Measurements from ENCODE around the gene LCAT. TPM values are rescaled to one million over a fixed set of nuclear protein-coding genes. Genes with fewer than 3 reads are reported as not detected.
"Not testable (repeated sequence)": the region's sequence is repeated elsewhere in the genome, so short reads cannot be mapped to it uniquely, and the experiment has no call there.

LCAT gene
- total and polyA plus RNA-seq, 4 donors, result 45.7 to 201 (median 113) TPM

DNA sequence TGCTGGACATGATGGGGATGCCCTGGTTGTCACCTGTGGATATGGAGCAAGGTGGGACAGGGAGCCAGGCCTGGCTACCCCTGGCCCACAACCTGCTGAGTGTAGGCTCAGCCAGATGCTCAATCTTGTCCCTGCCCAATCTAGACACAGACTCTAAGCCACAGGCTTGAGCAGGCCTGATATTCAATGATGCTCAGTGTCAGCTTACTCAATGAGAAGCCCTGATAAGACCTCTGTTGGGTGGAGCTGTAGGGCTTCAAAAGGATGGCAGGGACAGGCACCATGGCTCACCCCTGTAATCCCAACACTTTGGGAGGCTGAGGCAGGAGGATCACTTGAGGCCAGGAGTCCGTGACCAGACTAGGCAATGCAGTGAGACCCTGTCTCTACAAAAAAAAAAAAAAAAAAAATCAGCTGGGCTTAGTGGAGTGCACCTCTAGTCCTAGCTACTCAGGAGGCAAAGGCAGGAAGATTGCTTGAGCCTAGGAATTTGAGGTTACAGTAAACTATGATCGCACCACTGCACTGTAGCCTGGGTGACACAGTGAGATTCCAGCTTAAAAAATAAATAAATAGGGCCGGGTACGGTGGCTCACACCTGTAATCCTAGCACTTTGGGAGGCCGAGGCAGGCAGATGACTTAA lies 3.4 kb downstream of the LCAT start:
- no peaks in the 10 kb centered on the region for H3K9me3 ChIP-seq (ENCODE audit: control insufficient read depth in 4 of 4, low read length in 3 of 4)
- no peak for DNase-seq (ENCODE audit: low spot score)
- TF ChIP-seq, protein P1, sequence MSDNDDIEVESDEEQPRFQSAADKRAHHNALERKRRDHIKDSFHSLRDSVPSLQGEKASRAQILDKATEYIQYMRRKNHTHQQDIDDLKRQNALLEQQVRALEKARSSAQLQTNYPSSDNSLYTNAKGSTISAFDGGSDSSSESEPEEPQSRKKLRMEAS (IDR thresholded peaks at IDR 0.05), result no peak
- TF ChIP-seq HNF4A (conservative IDR thresholded peaks at IDR 0.05) (no peak), ZBTB33 (IDR thresholded peaks at IDR 0.05) (no peak), TAF1 (conservative IDR thresholded peaks at IDR 0.05) (no peak), ATF3 (IDR thresholded peaks at IDR 0.05) (no peak), EGR1 (IDR thresholded peaks at IDR 0.05; ENCODE audit: low read depth in 2 of 2) (no peak), FOXA2 (IDR thresholded peaks at IDR 0.05) (no peak), JUND (IDR thresholded peaks at IDR 0.05) (no peak)
- TF ChIP-seq, protein P2, sequence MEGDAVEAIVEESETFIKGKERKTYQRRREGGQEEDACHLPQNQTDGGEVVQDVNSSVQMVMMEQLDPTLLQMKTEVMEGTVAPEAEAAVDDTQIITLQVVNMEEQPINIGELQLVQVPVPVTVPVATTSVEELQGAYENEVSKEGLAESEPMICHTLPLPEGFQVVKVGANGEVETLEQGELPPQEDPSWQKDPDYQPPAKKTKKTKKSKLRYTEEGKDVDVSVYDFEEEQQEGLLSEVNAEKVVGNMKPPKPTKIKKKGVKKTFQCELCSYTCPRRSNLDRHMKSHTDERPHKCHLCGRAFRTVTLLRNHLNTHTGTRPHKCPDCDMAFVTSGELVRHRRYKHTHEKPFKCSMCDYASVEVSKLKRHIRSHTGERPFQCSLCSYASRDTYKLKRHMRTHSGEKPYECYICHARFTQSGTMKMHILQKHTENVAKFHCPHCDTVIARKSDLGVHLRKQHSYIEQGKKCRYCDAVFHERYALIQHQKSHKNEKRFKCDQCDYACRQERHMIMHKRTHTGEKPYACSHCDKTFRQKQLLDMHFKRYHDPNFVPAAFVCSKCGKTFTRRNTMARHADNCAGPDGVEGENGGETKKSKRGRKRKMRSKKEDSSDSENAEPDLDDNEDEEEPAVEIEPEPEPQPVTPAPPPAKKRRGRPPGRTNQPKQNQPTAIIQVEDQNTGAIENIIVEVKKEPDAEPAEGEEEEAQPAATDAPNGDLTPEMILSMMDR (IDR thresholded peaks at IDR 0.05; ENCODE audit: low read depth, low read length, missing input control), result no peak
- no peaks in the 10 kb centered on the region for H3K27me3 ChIP-seq (ENCODE audit: control insufficient read depth in 4 of 4, insufficient read depth in 4 of 4, low read length in 3 of 4)
- 96% methylated on average over 5 of the region's 5 CpGs for WGBS
- H3K4me3 ChIP-seq (ENCODE audit: low read depth in 1 of 3, low read length in 3 of 3), result no peak overlapping the region
- peaks cover 7 to 10% (median 9%) of the 10 kb centered on the region in 4 donors for H3K36me3 ChIP-seq (ENCODE audit: control insufficient read depth in 4 of 4, insufficient read depth in 3 of 4, low read depth in 1 of 4, low read length in 3 of 4)
- no peak overlapping the region for H3K9ac ChIP-seq (ENCODE audit: low read depth in 1 of 2, low read length in 2 of 2)
- no peak overlapping the region for H3K27ac ChIP-seq (ENCODE audit: low read depth in 1 of 2, low read length in 2 of 2)
- peaks cover 14 to 64% (median 44%) of the 10 kb centered on the region in 4 donors for H3K4me1 ChIP-seq (ENCODE audit: control insufficient read depth in 4 of 4, insufficient read depth in 4 of 4, low read length in 3 of 4)

DNA sequence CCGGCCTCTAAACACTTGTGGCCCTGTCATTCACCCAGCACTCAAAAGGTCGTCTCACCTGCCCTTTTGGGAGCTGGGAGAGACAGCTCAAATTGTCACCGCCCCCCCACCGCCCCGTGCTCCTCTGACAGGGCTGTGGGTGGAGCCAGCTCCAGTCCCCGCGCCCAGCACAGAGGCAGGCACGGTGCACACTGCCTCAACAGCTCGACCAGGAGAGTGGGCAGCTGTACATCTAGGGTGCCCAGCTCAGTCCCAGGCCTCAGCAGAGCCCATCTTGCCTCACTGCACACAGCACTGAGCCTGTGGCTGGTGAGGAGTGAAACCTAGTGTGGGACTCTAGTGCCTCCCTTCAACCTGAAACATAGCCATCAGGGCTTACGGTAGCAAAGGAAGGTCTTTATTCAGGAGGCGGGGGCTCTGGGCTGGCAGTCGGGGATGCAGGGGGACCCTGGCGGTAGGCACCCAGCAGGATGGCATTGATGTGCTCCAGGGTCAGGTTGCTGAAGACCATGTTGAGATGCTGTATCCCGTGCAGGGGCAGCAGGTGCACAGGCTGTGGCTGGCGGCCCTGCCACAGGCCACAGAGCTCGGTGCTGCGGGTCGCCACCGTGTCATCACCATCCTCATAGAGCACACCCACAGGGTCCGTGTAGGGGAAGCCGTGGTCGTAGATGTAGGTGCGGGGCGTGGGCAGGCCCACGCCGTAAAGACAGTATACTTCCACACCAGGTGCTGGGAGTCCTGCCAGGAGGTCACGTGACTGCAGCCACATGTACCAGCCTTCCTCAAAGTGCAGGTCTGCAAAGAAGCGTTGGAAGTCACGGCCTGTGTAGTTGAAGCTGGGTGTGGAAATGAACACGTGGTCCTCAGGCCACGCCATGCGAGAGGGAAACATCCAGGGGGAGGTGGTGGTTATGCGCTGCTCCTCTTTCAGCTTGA lies 4.1 kb downstream of the LCAT start:
- no peak for TF ChIP-seq RAD21 (IDR thresholded peaks at IDR 0.05)
- TF ChIP-seq SP1 (IDR thresholded peaks at IDR 0.05), result no peak
- TF ChIP-seq, protein P2 (IDR thresholded peaks at IDR 0.05; ENCODE audit: low read depth, low read length, missing input control), result no peak
- TF ChIP-seq, protein P1 (IDR thresholded peaks at IDR 0.05), result no peak
- TF ChIP-seq NR2F2 (IDR thresholded peaks at IDR 0.05), result no peak
- no peak for TF ChIP-seq YY1 (IDR thresholded peaks at IDR 0.05)
- TF ChIP-seq EGR1 (IDR thresholded peaks at IDR 0.05; ENCODE audit: low read depth in 2 of 2), result no peak
- no peak for TF ChIP-seq RXRA (IDR thresholded peaks at IDR 0.05)
- TF ChIP-seq, protein P3, sequence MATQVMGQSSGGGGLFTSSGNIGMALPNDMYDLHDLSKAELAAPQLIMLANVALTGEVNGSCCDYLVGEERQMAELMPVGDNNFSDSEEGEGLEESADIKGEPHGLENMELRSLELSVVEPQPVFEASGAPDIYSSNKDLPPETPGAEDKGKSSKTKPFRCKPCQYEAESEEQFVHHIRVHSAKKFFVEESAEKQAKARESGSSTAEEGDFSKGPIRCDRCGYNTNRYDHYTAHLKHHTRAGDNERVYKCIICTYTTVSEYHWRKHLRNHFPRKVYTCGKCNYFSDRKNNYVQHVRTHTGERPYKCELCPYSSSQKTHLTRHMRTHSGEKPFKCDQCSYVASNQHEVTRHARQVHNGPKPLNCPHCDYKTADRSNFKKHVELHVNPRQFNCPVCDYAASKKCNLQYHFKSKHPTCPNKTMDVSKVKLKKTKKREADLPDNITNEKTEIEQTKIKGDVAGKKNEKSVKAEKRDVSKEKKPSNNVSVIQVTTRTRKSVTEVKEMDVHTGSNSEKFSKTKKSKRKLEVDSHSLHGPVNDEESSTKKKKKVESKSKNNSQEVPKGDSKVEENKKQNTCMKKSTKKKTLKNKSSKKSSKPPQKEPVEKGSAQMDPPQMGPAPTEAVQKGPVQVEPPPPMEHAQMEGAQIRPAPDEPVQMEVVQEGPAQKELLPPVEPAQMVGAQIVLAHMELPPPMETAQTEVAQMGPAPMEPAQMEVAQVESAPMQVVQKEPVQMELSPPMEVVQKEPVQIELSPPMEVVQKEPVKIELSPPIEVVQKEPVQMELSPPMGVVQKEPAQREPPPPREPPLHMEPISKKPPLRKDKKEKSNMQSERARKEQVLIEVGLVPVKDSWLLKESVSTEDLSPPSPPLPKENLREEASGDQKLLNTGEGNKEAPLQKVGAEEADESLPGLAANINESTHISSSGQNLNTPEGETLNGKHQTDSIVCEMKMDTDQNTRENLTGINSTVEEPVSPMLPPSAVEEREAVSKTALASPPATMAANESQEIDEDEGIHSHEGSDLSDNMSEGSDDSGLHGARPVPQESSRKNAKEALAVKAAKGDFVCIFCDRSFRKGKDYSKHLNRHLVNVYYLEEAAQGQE (IDR thresholded peaks at IDR 0.05), result no peak
- Histone ChIP-seq H3K27ac (ENCODE audit: low read depth in 1 of 2, low read length in 2 of 2) (peak overlapping the region in 1 of 2 donors; percentile 1), H3K9ac (ENCODE audit: low read depth in 1 of 2, low read length in 2 of 2) (no peak overlapping the region), H3K36me3 (ENCODE audit: control insufficient read depth in 4 of 4, insufficient read depth in 3 of 4, low read depth in 1 of 4, low read length in 3 of 4) (peaks cover 3 to 7% (median 5%) of the 10 kb centered on the region in 4 donors), H3K27me3 (ENCODE audit: control insufficient read depth in 4 of 4, insufficient read depth in 4 of 4, low read length in 3 of 4) (no peaks in the 10 kb centered on the region), H3K9me3 (ENCODE audit: control insufficient read depth in 4 of 4, low read length in 3 of 4) (no peaks in the 10 kb centered on the region), H3K4me1 (ENCODE audit: control insufficient read depth in 4 of 4, insufficient read depth in 4 of 4, low read length in 3 of 4) (peaks cover 14 to 68% (median 50%) of the 10 kb centered on the region in 4 donors), H3K4me3 (ENCODE audit: low read depth in 1 of 3, low read length in 3 of 3) (no peak overlapping the region)
- WGBS, result 69% methylated on average over 33 of the region's 33 CpGs
- no peak for DNase-seq (ENCODE audit: low spot score)

- WGBS, result 97% methylated on average over 5 of the region's 5 CpGs
- H3K4me1 ChIP-seq (ENCODE audit: control insufficient read depth in 4 of 4, insufficient read depth in 4 of 4, low read length in 3 of 4), result peaks cover 9 to 52% (median 38%) of the 10 kb centered on the region in 4 donors
- not testable (repeated sequence) for DNase-seq (ENCODE audit: low spot score)
These were observed 6.2 kb downstream of the LCAT start for GRCh38 chr16:67937713-67938112.

More at GRCh38 chr16:67937713-67938112, 6.2 kb downstream of the LCAT start:
- H3K27ac ChIP-seq (ENCODE audit: low read depth in 1 of 2, low read length in 2 of 2); H3K4me3 ChIP-seq (ENCODE audit: low read depth in 1 of 3, low read length in 3 of 3); H3K9ac ChIP-seq (ENCODE audit: low read depth in 1 of 2, low read length in 2 of 2); H3K27me3 ChIP-seq (ENCODE audit: control insufficient read depth in 4 of 4, insufficient read depth in 4 of 4, low read length in 3 of 4); H3K9me3 ChIP-seq (ENCODE audit: control insufficient read depth in 4 of 4, low read length in 3 of 4): not testable (repeated sequence)
- peaks cover 6 to 14% (median 8%) of the 10 kb centered on the region in 4 donors for H3K36me3 ChIP-seq (ENCODE audit: control insufficient read depth in 4 of 4, insufficient read depth in 3 of 4, low read depth in 1 of 4, low read length in 3 of 4)

Data from liver (tissue), 9 donors.